ENCODE measurements around the gene SYNPO2.
"Not testable (repeated sequence)": the region's sequence is repeated elsewhere in the genome, so short reads cannot be mapped to it uniquely, and the experiment has no call there.

SYNPO2 gene

GRCh38 chr4:118977100-118977499, 88.4 kb downstream of the SYNPO2 start:
- FAIRE-seq = not testable (repeated sequence)

- FAIRE-seq = no peak
Measured at GRCh38 chr4:118979712-118980111, 91.1 kb downstream of the SYNPO2 start.

- no peak for FAIRE-seq
Measured at GRCh38 chr4:118981171-118981838, 92.7 kb downstream of the SYNPO2 start.

- FAIRE-seq = no peak
Measured at GRCh38 chr4:118981839-118982381, 93.3 kb downstream of the SYNPO2 start.

GRCh38 chr4:118983293-118983692, 94.6 kb downstream of the SYNPO2 start:
- no peak for FAIRE-seq

- no peak for FAIRE-seq
Measured at GRCh38 chr4:118983831-118984230, 95.2 kb downstream of the SYNPO2 start.

- FAIRE-seq = no peak
Measured at GRCh38 chr4:118985170-118986000, 96.7 kb downstream of the SYNPO2 start.

- no peak for FAIRE-seq
Measured at GRCh38 chr4:118987959-118988634, 99.4 kb downstream of the SYNPO2 start.

- no peak for FAIRE-seq
Measured at GRCh38 chr4:118988635-118988972, 100.0 kb downstream of the SYNPO2 start.

GRCh38 chr4:118989098-118990080, 100.7 kb downstream of the SYNPO2 start:
- no peak for FAIRE-seq

GRCh38 chr4:118991686-118992085, 103.0 kb downstream of the SYNPO2 start:
- no peak for FAIRE-seq

GRCh38 chr4:118992149-118992548, 103.5 kb downstream of the SYNPO2 start:
- FAIRE-seq = no peak

- FAIRE-seq = no peak
Measured at GRCh38 chr4:118993333-118993732, 104.7 kb downstream of the SYNPO2 start.

- no peak for FAIRE-seq
Measured at GRCh38 chr4:118994030-118994429, 105.4 kb downstream of the SYNPO2 start.

GRCh38 chr4:118995693-118996391, 107.2 kb downstream of the SYNPO2 start:
- no peak for FAIRE-seq

- FAIRE-seq = no peak
Measured at GRCh38 chr4:118997601-118998000, 108.9 kb downstream of the SYNPO2 start.

GRCh38 chr4:118999919-119000318, 111.3 kb downstream of the SYNPO2 start:
- FAIRE-seq = no peak

GRCh38 chr4:119000400-119000799, 111.7 kb downstream of the SYNPO2 start:
- no peak for FAIRE-seq

GRCh38 chr4:119002476-119002875, 113.8 kb downstream of the SYNPO2 start:
- FAIRE-seq = no peak

- not testable (repeated sequence) for FAIRE-seq
Measured at GRCh38 chr4:119003001-119003400, 114.3 kb downstream of the SYNPO2 start.

- FAIRE-seq = no peak
Measured at GRCh38 chr4:119005928-119006460, 117.3 kb downstream of the SYNPO2 start.
